GM10847 (cell line): ENCODE measurements around the gene FLRT1.

Experiments
- POLR2A ChIP-seq: IDR thresholded peaks from 2 replicates; pipeline ENCODE4 v1.6.1; 2011; ENCODE audit not compliant: insufficient read length; ENCODE audit errors: extremely low read depth

Gene FLRT1

GRCh38 chr11:64013141-64013896, 22.4 kb upstream of the FLRT1 start:
- no peak for TF ChIP-seq POLR2A

DNA sequence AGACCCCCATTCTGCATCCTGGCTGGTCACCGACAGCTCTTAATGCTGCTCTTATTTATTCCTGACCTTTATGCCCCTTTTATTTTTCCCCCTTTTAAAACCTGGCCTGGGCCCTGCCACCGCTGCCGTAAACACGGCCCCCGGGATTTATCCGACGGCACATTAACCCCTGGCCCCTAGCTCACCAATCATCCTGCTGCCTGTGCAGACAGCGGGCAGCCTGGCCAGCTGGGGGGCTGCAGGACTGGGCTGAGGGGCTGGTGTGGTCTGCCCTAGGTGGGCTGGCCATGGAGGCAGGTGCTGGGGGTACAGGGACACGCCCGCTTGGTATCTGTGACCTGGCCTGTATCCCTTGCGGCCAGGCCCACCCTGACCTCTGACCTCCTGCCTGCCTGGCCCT, 21.4 kb upstream of the FLRT1 start:
- TF ChIP-seq POLR2A, result no peak

- TF ChIP-seq POLR2A, result no peak
Measured at GRCh38 chr11:64015510-64015909, 20.2 kb upstream of the FLRT1 start.

DNA sequence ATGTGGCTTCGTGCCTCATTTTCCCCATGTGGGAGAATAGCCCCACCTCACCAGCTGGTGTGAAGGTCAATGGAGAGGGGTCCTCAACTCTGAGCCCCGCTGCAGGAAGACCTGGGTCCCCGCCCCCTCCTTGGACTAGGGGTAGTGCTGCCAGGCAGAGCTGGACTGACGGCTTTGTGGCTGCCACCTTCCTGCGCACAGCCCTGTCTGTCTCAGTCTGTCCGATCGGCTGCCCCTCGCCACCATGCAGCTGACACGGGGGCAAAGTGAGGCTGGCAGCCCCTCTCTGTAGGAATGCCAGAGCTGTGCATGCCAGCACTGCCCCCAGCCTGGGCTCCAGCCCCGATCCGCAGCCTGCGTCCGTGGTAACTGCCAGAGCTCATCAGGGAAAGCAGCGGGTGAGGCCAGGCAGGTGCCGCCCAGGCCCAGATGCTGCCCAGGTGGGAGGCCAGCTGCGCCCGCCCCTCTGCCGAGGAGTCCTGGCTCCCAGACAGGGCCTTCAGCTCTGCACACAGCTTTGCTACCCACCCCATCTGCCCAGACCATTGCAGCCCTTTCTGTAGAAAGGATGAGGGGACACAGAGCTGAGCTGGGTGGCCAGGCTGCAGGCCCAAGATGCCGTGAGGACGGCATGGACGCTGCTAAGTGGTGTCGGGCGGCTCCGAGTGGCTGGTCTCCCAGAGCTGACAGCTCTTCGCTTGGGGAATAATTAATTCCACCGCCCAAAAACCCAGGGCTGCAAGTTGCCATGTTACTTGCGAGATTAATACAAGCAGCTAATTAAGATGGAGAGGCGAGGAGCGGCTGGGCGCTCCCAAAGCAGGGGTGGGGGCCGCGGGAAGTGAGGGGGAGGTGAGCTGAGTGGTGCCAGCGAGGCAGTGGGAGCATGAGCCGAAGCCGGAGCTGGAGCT, 19.5 kb upstream of the FLRT1 start:
- no peak for TF ChIP-seq POLR2A

DNA sequence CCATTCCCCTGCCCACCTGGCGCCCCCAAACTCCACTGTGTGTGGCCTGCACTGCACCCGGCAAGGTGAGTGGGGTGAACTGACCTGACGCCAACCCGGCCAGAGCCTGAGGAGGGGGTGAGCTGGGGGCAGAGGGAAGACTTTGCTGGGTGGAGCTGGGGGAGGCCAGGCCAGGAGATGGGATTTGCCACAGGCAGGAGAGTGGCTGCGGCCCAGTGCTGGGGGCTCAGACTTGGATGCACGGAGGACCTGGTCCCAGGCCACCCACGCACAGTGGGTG, 17.8 kb upstream of the FLRT1 start:
- no peak for TF ChIP-seq POLR2A

GRCh38 chr11:64018310-64018709, 17.4 kb upstream of the FLRT1 start:
- TF ChIP-seq POLR2A, result no peak

DNA sequence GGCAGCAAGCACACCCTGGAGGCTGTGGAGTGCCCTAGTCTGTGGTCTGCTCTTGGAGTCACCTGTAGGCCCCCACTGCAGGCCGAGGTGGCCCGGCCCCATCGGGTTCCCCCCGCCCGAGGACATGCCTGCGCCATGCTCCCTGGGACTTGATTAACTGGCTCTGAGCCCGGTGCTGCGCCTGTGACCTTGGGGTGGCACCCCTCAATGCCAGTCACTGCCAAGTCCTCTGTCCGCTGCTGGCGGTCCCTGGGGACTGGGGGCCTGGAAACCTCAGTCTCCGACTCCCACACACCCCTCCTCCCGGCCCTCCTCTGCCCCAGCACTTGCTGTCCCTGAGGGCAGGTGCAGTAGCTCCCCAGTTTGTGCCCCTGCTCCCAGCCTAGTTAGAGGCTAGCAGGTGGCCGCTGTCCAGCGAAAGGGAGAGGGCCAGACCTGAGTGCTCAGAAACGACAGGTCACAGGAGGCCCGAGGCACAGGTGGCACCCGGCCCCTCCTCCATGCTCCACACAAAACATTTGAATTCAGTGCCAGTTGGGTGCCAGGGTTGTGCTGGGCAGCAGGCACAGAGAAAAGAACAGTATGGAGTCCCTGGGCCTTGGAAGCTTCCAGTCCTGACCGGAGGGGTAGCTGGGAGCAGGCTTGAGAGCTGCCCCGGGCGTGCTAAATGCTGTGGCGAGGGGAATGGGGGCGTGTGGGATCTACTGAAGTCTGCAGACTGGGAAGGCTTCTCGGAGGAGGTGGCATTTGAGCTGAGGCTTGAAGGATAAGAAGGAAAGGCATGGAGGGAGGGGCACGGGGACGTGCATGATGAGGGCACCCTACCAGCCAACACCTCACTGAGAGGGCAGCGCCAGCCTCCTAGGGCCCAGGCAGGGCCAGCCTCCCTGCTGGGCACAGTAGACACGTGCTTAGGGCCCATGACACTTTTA, 16.4 kb upstream of the FLRT1 start:
- no peak for TF ChIP-seq POLR2A

DNA sequence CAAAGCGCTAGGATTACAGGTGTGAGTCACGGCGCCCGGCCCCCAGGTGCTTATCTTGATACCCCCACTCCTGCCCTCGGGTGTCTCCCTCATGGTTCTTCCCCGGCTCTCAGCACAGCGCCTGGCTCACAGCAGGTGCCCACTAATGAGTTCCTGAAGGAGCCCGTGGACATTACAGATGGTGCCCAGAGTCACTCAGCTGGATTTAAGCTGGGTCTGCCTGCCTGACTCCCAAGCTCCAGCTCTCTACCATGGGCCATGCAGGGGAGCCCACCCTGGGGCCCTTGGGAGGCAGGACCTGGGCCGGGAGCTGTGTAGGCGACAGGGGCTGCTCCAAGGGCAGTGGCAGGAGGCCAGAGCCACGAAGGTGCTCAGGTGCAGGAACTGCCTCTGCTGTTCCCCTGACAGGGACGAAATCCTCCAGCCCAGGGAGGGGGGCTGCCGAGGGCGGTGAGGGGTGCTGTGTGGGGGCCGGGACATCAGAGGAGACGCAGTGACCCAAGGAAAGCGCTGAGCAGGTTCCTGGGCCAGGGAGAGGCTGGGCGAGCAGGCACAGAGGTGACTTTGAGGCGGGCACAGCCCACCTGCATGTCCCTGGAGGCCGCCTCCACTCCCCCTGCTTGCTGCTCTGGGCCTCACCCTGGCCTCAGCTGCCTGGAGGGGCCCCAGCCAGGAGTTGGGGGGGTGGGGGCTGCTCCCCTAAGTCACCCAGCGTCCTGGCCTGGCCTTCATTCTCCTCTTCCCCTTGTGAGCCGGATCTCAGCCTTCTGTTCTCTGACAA, 14.6 kb upstream of the FLRT1 start:
- TF ChIP-seq POLR2A, result no peak

GRCh38 chr11:64021757-64022093, 14.0 kb upstream of the FLRT1 start:
- no peak for TF ChIP-seq POLR2A

- no peak for TF ChIP-seq POLR2A
Measured at GRCh38 chr11:64022125-64022784, 13.5 kb upstream of the FLRT1 start.

DNA sequence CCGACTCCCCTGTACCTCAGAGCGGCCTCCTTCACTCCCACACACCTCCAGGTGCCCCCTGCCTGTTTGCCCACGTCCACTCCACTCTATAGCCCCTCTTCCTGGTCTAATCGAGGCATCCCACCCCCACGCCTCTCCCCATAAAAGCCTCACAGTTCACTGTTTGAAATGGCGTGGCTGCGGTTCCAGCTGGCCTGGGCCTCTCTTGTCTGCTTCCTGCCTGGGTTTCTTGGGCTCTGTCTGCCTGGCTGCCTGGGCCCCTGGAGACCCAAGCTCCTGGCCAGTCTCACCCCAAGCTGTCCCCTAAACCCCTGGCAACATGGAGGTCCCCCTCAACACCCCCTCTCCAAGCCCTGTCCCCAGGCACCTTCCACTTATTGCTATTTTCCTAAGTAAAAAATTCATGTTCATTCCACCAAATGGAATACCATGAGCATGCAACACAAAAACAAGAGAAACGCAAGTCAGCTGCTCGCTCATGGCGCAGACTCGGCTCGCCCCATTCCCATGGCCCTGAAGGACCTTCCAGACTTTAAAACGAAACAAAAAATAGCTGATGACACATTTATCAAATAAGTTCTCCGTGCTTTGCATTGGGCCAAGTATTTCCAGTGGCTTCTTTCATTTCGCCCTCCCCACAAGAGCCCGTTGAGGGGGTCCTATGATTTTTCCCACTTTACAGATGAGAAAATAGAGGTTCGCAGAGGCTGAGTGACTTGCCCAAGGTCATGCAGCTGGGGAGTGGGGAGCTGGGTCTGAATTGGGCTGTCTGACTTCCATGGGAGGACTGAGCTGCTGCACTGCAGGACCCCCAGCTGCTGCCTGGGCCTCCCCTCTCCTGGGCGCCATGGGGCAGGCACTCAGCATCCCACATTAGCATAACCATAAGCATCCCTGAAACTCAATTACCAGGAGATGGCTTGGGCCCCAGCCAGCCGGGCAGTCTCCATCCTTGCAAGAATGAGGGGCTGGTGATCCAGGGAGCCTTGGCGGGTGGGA, 11.7 kb upstream of the FLRT1 start:
- no peak for TF ChIP-seq POLR2A

- no peak for TF ChIP-seq POLR2A
Measured at GRCh38 chr11:64025205-64025604, 10.5 kb upstream of the FLRT1 start.

GRCh38 chr11:64026575-64027205, 9.0 kb upstream of the FLRT1 start:
- TF ChIP-seq POLR2A, result no peak
